Astrocyte of the cerebellum (primary cell): ENCODE results near the gene EME1.

Experiments used
- DNase-seq: peaks from one replicate; pipeline ENCODE4 v3.0.0-alpha.2; 2011; ENCODE audit warnings: low read depth
- H3K4me3 ChIP-seq: 2 replicates; pipeline ENCODE4 v1.5.1; 2011; ENCODE audit warnings: mild to moderate bottlenecking, low read depth, low read length, moderate library complexity
- CTCF ChIP-seq: IDR thresholded peaks from 2 replicates; pipeline ENCODE4 v1.5.1; 2012; ENCODE audit warnings: low read length, low read depth, moderate library complexity, mild to moderate bottlenecking; ENCODE audit errors: missing control alignments
- in situ Hi-C: cut with HindIII; loops from 2 replicates; pipeline ENCODE4 v1.10.0; 2017; ENCODE audit warnings: low sequenced_read_pairs

The EME1 gene

GRCh38 chr17:50370052-50370451, 3.0 kb upstream of the EME1 start:
- TF ChIP-seq CTCF, result no peak
- in situ Hi-C loops, result no loop called here
- DNase-seq, result no peak
- H3K4me3 ChIP-seq, result no peak overlapping the region

GRCh38 chr17:50371526-50371925, 1.5 kb upstream of the EME1 start:
- peak overlapping the region; percentile 95 for H3K4me3 ChIP-seq
- TF ChIP-seq CTCF, result no peak
- no peak for DNase-seq
- in situ Hi-C loops, result no loop called here

- in situ Hi-C loops, result no loop called here
- TF ChIP-seq CTCF, result no peak
- peak overlapping the region; percentile 95 for H3K4me3 ChIP-seq
- DNase-seq, result no peak
Observed at GRCh38 chr17:50372222-50372757, 739 bp upstream of the EME1 start.

- DNase-seq, result no peak
- no peak for TF ChIP-seq CTCF
- in situ Hi-C loops, result no loop called here
- H3K4me3 ChIP-seq, result peak overlapping the region; percentile 95
Observed at GRCh38 chr17:50373705-50374104, 676 bp downstream of the EME1 start.

GRCh38 chr17:50375858-50376538, 3.0 kb downstream of the EME1 start:
- in situ Hi-C loops, result no loop called here
- no peak overlapping the region for H3K4me3 ChIP-seq
- no peak for TF ChIP-seq CTCF
- no peak for DNase-seq

GRCh38 chr17:50379351-50380132, 6.5 kb downstream of the EME1 start:
- DNase-seq, result no peak
- in situ Hi-C loops, result no loop called here
- H3K4me3 ChIP-seq, result no peak overlapping the region
- no peak for TF ChIP-seq CTCF
